HG02759 (cell line): ENCODE data around the gene FBXW7.
"Not testable (repeated sequence)": the region's sequence is repeated elsewhere in the genome, so short reads cannot be mapped to it uniquely, and the experiment has no call there.

Experiments used
- ATAC-seq: cut with Tn5 transposase; IDR thresholded peaks from one replicate; pipeline ENCODE4 v1.9.1; 2021; ENCODE audit warnings: mild to moderate bottlenecking, moderate library complexity; ENCODE audit not compliant: unreplicated experiment

The FBXW7 gene

GRCh38 chr4:152550687-152551086 is 14.8 kb upstream of the FBXW7 start:
- ATAC-seq: peak; percentile 23

GRCh38 chr4:152545088-152545487 is 9.2 kb upstream of the FBXW7 start:
- no peak for ATAC-seq

DNA sequence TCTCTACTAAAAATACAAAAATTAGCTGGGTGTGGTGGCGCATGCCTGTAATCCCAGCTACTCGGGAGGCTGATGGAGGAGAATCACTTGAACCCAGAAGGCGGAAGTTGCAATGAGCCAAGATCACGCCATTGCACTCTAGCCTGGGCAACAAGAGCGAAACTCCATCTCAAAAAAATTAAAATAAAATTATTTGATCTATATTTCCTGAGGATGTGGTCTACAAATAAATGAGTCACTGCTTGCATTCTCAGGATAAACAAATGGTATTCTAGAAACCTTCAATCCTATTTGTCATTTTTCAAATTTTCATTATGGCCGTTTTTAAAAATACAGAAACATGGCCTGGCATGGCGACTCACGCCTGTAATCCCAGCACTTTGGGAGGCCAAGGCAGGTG is 8.6 kb upstream of the FBXW7 start:
- ATAC-seq: not testable (repeated sequence)

GRCh38 chr4:152540941-152541340 is 5.0 kb upstream of the FBXW7 start:
- ATAC-seq: no peak

DNA sequence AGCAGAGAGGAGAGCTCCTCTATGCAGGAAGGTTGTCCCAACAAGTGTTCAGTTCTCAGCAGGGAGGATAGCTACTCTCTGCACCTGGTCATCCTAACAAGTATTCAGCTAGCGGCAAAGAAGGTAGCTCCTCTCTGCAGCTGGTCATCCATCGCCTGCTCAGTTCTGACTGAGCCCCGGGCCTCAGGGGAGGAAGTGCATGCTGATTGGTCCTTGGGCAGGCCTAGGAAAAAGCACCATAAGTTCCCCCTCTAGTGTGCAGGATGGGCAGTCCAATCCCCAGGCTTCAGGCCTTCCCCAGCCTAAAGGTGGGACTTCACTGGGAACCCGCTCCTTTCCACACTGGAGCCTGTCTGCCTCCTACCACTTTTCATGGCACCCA is 4.4 kb upstream of the FBXW7 start:
- ATAC-seq: peak; percentile 25

DNA sequence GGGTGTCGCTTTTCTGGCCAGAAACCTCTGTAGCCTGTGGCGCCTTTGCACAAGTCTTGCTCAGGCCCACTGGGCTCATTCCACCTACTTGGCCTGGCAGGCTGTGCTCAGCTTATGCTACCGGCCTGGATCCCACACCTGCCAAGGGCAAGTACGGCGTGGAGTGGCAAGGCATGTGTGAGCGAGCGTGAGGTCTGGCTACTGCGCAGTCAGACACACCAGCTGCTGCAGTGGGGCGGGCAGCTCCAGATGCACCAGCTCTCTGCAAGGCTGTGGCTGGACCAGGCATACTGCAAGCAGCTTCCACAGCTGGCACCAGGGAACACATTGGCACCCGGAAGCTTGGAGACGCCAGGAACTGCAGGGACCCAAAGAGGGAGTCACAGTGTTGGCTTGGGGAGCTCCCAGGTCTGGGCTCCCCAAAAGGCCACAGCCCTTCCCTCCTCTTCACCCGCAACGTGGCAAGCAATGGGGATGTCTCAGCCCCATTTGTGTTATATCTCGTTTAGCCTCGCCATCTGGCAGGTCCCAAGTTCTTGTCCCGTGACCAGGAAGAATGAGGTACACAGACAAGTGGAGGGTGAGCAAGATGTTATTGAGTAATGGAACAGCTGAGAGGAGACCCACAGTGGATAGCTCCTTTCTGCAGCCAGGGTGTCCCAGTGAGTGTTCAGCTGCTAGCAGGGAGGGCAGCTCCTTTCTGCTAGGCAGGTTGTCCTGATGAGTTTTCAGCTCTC is 3.8 kb upstream of the FBXW7 start:
- ATAC-seq: no peak

- ATAC-seq: no peak
Measured at GRCh38 chr4:152537881-152538280, 2.0 kb upstream of the FBXW7 start.

- peak; percentile 36 for ATAC-seq
Measured at GRCh38 chr4:152536545-152537182, 772 bp upstream of the FBXW7 start.

- ATAC-seq: peak; percentile 7
Measured at GRCh38 chr4:152535360-152535902, 461 bp downstream of the FBXW7 start.

DNA sequence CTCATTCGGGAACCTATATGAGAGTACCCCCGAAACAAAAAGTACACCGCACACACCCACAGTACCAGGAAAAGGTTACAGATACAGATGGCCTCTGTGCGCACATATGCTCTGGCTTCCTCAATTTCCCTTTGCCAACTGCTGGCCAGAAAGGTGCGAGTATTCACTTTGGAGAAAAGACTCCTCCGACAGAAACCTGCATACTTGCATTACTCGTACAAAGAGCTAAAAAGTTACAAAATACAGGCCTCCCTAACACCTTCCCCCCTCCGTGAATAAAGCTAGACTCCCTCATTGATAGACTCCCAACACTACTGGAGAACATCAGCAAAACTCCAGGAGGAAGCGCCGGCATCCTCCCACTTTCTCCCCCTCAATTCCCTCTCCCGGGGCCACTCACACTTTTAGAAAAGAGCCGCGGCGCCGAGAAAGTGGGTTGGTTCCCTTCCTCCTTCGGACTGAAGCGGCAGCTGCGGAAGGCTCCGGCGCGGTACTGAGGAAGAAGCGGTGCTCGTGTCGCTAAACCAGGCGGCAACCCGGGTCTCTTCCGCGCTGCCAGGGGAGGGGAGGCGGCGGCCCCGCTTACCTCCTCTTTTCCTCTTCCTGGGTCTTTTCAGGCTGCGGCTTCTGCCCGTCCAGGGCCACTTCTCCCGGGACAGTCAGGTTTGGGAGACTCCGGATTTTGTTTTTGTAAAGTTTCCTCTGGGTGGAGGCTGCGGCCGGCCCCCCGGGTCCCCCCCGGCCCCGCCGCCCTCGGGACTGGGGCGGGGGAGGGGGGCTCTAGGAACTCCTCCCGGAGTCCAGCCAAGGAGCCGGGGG is 1.1 kb downstream of the FBXW7 start:
- no peak for ATAC-seq

DNA sequence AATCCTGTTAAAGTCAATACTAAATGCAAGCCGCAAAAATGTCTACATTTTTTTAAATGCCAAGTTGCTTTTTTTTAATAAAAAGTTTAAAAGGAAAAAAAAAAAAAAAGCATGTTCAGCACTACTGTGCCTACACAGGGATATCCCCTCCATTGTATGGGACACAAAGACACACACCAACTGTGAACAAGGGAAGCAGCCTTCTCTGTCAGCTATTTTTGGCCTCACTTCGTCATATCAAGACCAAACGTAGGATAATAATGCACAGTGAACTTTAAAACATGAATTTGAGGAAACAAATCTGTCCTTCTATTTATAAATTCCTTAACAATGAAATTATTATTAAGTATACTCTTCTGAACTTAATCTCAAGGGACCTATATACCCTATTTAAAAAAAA is 4.4 kb downstream of the FBXW7 start:
- ATAC-seq: no peak

- ATAC-seq: no peak
Measured at GRCh38 chr4:152530600-152530999, 5.3 kb downstream of the FBXW7 start.

DNA sequence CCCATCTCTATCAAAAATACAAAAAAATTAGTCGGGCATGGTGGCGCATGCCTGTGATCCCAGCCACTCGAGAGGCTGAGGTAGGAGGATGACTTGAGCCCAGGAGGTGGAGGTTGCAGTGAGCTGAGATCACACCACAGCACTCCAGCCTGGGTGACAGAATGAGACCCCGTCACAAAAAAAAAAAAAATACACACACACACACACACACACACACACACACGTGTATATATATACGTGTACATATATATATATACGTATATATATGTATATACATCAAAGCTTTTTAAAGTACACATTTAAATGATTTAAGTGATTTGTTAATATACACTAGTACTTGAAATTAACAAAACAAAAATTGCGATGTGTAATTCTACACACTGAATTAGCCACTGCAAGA is 6.0 kb downstream of the FBXW7 start:
- ATAC-seq: no peak

GRCh38 chr4:152528060-152528459 is 7.8 kb downstream of the FBXW7 start:
- no peak for ATAC-seq

DNA sequence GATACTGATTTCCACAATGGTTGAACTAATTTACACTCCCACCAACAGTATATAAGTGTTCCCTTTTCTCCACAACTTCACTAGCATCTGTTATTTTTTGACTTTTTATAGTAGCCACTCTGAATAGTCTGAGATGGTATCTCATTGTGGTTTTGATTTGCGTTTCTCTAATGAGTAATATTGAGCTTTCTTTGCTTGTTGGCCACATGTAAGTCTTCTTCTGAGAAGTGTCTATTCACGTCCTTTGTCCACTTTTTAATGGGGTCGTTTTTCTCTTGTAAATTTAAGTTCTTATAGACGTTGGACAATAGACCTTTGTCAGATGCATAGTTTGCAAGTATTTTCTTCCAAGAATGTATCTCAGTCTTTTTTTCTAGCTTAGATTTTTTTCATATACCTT is 10.0 kb downstream of the FBXW7 start:
- peak; percentile 53 for ATAC-seq

GRCh38 chr4:152524427-152524826 is 11.5 kb downstream of the FBXW7 start:
- ATAC-seq: peak; percentile 37

- no peak for ATAC-seq
Measured at GRCh38 chr4:152523731-152524130, 12.2 kb downstream of the FBXW7 start.

DNA sequence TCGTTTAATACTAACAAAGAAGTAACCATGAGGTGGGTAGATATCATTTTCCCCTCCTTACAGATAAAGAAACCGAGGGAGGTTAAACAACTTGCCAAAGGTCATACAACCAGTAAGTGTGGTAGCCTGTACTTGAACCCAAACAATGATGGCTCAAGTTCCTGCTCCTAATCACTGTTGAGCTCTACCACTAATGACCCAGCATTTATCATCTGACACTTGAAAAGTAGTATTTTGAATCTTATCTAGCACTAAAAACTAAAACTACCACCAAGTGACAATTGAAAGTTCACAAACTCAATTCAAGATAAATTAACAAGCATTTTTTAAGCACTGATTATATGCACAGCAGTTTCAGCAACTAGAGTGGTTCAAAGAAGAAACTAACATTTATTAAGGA is 13.1 kb downstream of the FBXW7 start:
- no peak for ATAC-seq

GRCh38 chr4:152522245-152522644 is 13.6 kb downstream of the FBXW7 start:
- no peak for ATAC-seq

GRCh38 chr4:152516156-152516555 is 19.7 kb downstream of the FBXW7 start:
- ATAC-seq: no peak

GRCh38 chr4:152515678-152516077 is 20.2 kb downstream of the FBXW7 start:
- no peak for ATAC-seq

DNA sequence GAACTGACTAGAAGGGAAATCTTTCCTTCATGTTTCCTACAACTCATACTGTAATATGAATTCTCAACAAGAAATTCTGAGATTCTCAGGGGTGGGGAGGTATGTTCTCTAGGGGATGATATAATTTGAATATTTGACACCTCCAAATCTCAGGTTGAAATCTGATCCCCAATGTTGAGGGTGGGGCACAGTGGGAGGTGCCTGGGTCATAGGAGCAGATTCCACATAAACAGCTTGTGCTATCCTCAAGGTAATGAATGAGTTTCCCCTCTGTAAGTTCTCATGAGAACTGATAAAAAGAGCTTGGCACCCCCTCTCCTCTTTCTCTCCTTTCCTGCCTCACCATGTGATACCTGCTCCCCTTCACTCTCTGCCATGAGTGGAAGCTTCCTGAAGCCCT is 21.5 kb downstream of the FBXW7 start:
- no peak for ATAC-seq
